Panc1 (cell line): ENCODE measurements around the gene ITGB3.
"Not testable (repeated sequence)": the region's sequence is repeated elsewhere in the genome, so short reads cannot be mapped to it uniquely, and the experiment has no call there.

ENCODE experiments used
- SIN3A ChIP-seq: IDR thresholded peaks from 2 replicates; pipeline ENCODE4 v1.6.1; 2012; ENCODE audit warnings: low read depth, mild to moderate bottlenecking, low read length, moderate library complexity, borderline replicate concordance; ENCODE audit not compliant: insufficient read depth
- TF ChIP-seq, protein P1 (sequence below): fragments of 450-650 bp; IDR thresholded peaks from 2 replicates; pipeline ENCODE4 v1.5.1; 2017; ENCODE audit warnings: mild to moderate bottlenecking
- TF ChIP-seq, protein P2 (sequence below), 2 experiments: IDR thresholded peaks; 2 replicates each; pipeline ENCODE4 v1.6.1; 2011 to 2012; ENCODE audit warnings: low read depth in 2 of 2, control low read depth in 1 of 2, low read length in 1 of 2, mild to moderate bottlenecking in 1 of 2, moderate library complexity in 1 of 2; ENCODE audit not compliant: insufficient read depth in 1 of 2

- TF ChIP-seq, protein P1, sequence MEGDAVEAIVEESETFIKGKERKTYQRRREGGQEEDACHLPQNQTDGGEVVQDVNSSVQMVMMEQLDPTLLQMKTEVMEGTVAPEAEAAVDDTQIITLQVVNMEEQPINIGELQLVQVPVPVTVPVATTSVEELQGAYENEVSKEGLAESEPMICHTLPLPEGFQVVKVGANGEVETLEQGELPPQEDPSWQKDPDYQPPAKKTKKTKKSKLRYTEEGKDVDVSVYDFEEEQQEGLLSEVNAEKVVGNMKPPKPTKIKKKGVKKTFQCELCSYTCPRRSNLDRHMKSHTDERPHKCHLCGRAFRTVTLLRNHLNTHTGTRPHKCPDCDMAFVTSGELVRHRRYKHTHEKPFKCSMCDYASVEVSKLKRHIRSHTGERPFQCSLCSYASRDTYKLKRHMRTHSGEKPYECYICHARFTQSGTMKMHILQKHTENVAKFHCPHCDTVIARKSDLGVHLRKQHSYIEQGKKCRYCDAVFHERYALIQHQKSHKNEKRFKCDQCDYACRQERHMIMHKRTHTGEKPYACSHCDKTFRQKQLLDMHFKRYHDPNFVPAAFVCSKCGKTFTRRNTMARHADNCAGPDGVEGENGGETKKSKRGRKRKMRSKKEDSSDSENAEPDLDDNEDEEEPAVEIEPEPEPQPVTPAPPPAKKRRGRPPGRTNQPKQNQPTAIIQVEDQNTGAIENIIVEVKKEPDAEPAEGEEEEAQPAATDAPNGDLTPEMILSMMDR: not testable (repeated sequence)
- TF ChIP-seq, protein P2, sequence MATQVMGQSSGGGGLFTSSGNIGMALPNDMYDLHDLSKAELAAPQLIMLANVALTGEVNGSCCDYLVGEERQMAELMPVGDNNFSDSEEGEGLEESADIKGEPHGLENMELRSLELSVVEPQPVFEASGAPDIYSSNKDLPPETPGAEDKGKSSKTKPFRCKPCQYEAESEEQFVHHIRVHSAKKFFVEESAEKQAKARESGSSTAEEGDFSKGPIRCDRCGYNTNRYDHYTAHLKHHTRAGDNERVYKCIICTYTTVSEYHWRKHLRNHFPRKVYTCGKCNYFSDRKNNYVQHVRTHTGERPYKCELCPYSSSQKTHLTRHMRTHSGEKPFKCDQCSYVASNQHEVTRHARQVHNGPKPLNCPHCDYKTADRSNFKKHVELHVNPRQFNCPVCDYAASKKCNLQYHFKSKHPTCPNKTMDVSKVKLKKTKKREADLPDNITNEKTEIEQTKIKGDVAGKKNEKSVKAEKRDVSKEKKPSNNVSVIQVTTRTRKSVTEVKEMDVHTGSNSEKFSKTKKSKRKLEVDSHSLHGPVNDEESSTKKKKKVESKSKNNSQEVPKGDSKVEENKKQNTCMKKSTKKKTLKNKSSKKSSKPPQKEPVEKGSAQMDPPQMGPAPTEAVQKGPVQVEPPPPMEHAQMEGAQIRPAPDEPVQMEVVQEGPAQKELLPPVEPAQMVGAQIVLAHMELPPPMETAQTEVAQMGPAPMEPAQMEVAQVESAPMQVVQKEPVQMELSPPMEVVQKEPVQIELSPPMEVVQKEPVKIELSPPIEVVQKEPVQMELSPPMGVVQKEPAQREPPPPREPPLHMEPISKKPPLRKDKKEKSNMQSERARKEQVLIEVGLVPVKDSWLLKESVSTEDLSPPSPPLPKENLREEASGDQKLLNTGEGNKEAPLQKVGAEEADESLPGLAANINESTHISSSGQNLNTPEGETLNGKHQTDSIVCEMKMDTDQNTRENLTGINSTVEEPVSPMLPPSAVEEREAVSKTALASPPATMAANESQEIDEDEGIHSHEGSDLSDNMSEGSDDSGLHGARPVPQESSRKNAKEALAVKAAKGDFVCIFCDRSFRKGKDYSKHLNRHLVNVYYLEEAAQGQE (IDR thresholded peaks at IDR 0.05; ENCODE audit: insufficient read depth in 1 of 2, low read depth in 2 of 2, low read length in 1 of 2): not testable (repeated sequence)
- TF ChIP-seq SIN3A: not testable (repeated sequence)
These were observed 16.1 kb downstream of the ITGB3 start for GRCh38 chr17:47269561-47270280.
